AG09309 (cell line): ENCODE results near the gene DTNBP1.

ENCODE experiments used
- DNase-seq: peaks from one replicate; pipeline ENCODE4 v3.0.0-alpha.2; 2010; ENCODE audit warnings: low read depth
- H3K4me3 ChIP-seq: 2 replicates; pipeline ENCODE4 v1.5.1; 2011; ENCODE audit warnings: mild to moderate bottlenecking, low read depth, low read length, moderate library complexity; ENCODE audit not compliant: control insufficient read depth
- CTCF ChIP-seq: IDR thresholded peaks from 2 replicates; pipeline ENCODE4 v1.5.1; 2011; ENCODE audit warnings: mild to moderate bottlenecking, low read depth, low read length, inconsistent platforms; ENCODE audit not compliant: insufficient read depth, control insufficient read depth; ENCODE audit errors: missing control alignments

The DTNBP1 gene

DNA sequence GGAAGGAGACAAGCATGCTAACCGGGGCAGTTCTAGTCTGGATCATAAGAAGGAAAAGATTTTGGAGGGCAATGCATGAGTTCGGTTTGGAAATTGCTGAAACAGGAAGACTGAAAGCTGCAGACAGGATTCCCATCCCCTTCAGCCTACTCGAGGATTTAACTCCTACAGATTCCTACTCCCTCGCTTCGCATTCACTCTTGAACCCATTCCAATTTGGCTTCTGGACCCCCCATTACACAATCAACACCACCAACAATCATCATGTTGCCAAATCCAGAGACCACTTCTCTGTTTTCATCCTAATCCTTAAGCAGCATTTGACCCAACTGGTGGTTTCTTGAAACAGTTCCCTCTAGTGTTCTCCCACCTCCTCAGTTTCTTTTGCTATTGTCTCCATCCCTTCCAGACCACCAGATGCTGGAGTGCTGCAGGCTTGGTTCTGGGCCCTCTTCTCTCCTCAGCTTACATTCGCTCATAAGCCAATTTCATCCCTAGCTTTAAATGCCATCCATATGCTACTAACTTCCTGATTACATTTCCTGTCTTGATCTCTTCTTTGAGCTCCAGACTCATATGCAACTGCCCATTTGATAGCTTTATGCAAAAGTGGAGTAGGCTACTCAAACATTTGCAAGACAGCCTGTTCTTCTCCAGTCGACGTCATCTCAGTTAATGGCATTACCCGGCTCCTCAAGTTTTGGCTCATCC is 66.5 kb downstream of the DTNBP1 start:
- no peak for TF ChIP-seq CTCF
- no peak for DNase-seq
- H3K4me3 ChIP-seq, result no peak overlapping the region

GRCh38 chr6:15595461-15596173 is 67.2 kb downstream of the DTNBP1 start:
- no peak for TF ChIP-seq CTCF
- no peak for DNase-seq
- H3K4me3 ChIP-seq, result no peak overlapping the region

DNA sequence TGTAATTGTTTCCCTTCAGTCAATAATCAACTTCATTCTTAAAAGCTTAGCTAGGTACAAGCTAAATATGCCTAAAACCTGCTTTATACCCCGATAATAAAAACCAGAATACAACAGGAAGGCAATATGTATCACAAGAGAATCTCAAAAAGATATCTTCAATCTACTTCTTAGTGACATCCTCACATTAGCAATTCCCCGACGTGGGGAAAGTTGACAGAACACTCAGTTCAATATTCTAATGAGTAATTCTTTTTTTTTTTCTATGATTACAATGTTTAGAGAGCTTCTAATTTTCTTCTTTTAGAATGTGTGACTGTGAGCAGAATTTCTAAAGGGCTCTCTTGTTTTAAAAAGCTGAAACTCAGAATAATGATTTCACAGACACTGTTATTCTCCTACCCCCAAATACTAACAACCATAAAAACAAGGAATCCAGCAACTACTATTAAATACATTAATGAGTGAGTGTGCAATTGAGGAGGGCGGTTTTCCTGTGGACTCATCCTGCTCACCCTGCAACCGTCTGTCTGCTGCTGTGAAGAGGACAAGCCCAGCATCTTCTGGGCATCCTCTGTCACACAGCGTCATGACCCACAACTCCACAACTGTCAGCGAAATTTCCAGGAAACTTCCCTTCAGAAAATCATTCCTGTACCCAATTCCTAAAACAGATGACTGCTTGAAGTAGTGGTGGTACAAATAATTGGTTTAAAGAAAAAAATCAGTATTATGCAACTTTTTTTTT is 68.1 kb downstream of the DTNBP1 start:
- H3K4me3 ChIP-seq, result no peak overlapping the region
- TF ChIP-seq CTCF, result no peak
- DNase-seq, result no peak

DNA sequence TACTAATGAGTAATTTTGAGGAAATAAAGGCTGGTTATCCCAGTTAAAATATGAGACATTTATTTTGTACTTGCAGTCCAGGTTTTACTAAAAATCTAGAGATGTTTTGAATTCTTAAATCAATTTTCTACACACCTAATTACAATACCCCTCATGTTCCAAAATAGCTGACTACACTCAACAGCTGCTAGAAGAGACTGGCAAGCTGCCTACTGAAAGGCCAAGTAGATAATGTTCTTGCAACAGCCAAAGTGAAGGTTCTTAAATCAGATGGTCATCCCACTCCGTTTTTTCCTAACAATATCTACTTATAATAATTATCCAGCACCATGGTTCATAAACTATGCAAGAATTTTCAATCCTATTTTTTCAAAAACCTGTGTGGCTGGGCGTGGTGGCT is 69.0 kb downstream of the DTNBP1 start:
- TF ChIP-seq CTCF, result no peak
- DNase-seq, result no peak
- H3K4me3 ChIP-seq, result no peak overlapping the region

- DNase-seq, result no peak
- no peak for TF ChIP-seq CTCF
- H3K4me3 ChIP-seq, result no peak overlapping the region
These were observed 70.2 kb downstream of the DTNBP1 start for GRCh38 chr6:15592610-15593009.

DNA sequence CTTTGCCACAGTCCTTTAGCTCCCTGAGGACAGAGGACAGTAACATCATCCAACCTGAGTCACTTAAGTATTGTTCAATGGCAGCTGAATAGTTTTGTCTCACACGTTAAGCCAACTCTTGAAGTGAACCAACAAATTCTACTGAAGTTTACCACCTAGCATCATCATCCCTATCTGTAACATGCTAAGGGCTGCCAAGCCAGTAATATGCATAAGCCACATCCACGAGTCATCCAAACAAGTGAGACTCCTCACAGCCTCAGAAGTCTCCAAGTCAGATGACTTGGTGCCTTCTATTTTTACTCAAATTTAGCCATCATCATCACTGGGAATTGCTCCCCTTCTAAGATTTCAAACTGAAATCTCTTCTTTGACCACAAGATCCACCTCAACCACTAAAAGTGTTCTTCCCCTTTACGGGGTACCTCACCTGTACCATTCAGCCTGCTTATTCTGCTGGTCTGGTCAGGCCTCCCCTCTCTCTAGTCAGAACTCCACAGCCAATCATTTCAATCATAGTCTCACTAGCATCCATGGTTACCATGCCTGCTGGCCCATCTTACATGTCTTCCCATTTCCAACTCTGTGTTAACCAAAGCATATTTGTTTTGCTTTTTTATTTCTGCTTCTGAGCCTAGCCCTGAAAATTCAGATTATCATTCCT is 73.7 kb downstream of the DTNBP1 start:
- TF ChIP-seq CTCF, result no peak
- no peak overlapping the region for H3K4me3 ChIP-seq
- peak; percentile 54 for DNase-seq
